ENCODE measurements around the gene SCUBE3. TPM values are rescaled to one million over a fixed set of nuclear protein-coding genes. Genes with fewer than 3 reads are reported as not detected.

Gene SCUBE3
- total RNA-seq, 5 donors from 2014 or later (not counting 1 experiment from before 2014, with no cell fraction given): 0.03 to 0.14 (median 0.08) TPM; not detected in 1

- peaks cover 21 to 56% of the 10 kb centered on the region in 2 experiments for H3K27me3 ChIP-seq (replicated peaks in 1 of 2; ENCODE audit: control insufficient read depth in 2 of 2, extremely low read depth in 1 of 2, insufficient read depth in 2 of 2, low read length in 1 of 2)
- WGBS (ENCODE audit: insufficient coverage): 76% methylated on average over 3 of the region's 17 CpGs
- Mint-ChIP-seq H3K9me3 (no peaks in the 10 kb centered on the region), H3K27ac (no peak overlapping the region), H3K4me3 (no peak overlapping the region), H3K27me3 (peaks cover 61% of the 10 kb centered on the region in 2 donors), H3K36me3 (peaks cover 4% of the 10 kb centered on the region), H3K4me1 (peaks cover 5 to 11% (median 6%) of the 10 kb centered on the region in 3 donors)
- H3K4me1 ChIP-seq (ENCODE audit: control insufficient read depth in 1 of 2, extremely low read depth in 1 of 2, insufficient read depth in 2 of 2, low read length in 2 of 2): peaks cover 2 to 15% of the 10 kb centered on the region in 2 experiments
- no peak overlapping the region for H3K27ac ChIP-seq (ENCODE audit: low read length)
- ATAC-seq (replicated peaks in 1 of 4) (no peak), DNase-seq (no peak)
- H3K9me3 ChIP-seq: no peaks in the 10 kb centered on the region
- no peaks in the 10 kb centered on the region for H3K36me3 ChIP-seq (ENCODE audit: control insufficient read depth in 2 of 2, extremely low read depth in 1 of 2, insufficient read depth in 1 of 2, low read length in 1 of 2)
- ChIA-PET CTCF (no interaction called here), POLR2A (no interaction called here)
- H3K4me3 ChIP-seq (ENCODE audit: control insufficient read depth in 1 of 2, extremely low read depth in 1 of 2, low read length in 1 of 2): no peak overlapping the region
These were observed 3.4 kb downstream of the SCUBE3 start for GRCh38 chr6:35216851-35217811.

GRCh38 chr6:35218021-35218420 lies 4.3 kb downstream of the SCUBE3 start:
- no peak overlapping the region for H3K4me3 ChIP-seq (ENCODE audit: control insufficient read depth in 1 of 2, extremely low read depth in 1 of 2, low read length in 1 of 2)
- H3K9me3 ChIP-seq: no peaks in the 10 kb centered on the region
- peaks cover 2 to 14% of the 10 kb centered on the region in 2 experiments for H3K4me1 ChIP-seq (ENCODE audit: control insufficient read depth in 1 of 2, extremely low read depth in 1 of 2, insufficient read depth in 2 of 2, low read length in 2 of 2)
- POLR2A ChIA-PET: no interaction called here
- H3K27ac ChIP-seq (ENCODE audit: low read length): no peak overlapping the region
- Mint-ChIP-seq H3K27me3 (peaks cover 52% of the 10 kb centered on the region in 2 donors), H3K9me3 (no peaks in the 10 kb centered on the region), H3K4me3 (no peak overlapping the region), H3K36me3 (peaks cover 4% of the 10 kb centered on the region), H3K4me1 (peaks cover 3 to 8% (median 4%) of the 10 kb centered on the region in 3 donors), H3K27ac (peak overlapping the region in 1 of 2 donors; percentile 0)
- H3K36me3 ChIP-seq (ENCODE audit: control insufficient read depth in 2 of 2, extremely low read depth in 1 of 2, insufficient read depth in 1 of 2, low read length in 1 of 2): no peaks in the 10 kb centered on the region
- ATAC-seq (replicated peaks in 1 of 4): no peak
- WGBS (ENCODE audit: insufficient coverage): 44% methylated on average over 3 of the region's 4 CpGs
- CTCF ChIA-PET: no interaction called here
- no peak for DNase-seq
- peaks cover 15 to 54% of the 10 kb centered on the region in 2 experiments for H3K27me3 ChIP-seq (replicated peaks in 1 of 2; ENCODE audit: control insufficient read depth in 2 of 2, extremely low read depth in 1 of 2, insufficient read depth in 2 of 2, low read length in 1 of 2)

GRCh38 chr6:35218456-35218855 lies 4.7 kb downstream of the SCUBE3 start:
- Histone ChIP-seq H3K4me3 (ENCODE audit: control insufficient read depth in 1 of 2, extremely low read depth in 1 of 2, low read length in 1 of 2) (no peak overlapping the region), H3K4me1 (ENCODE audit: control insufficient read depth in 1 of 2, extremely low read depth in 1 of 2, insufficient read depth in 2 of 2, low read length in 2 of 2) (peaks cover 2 to 10% of the 10 kb centered on the region in 2 experiments), H3K9me3 (no peaks in the 10 kb centered on the region), H3K27ac (ENCODE audit: low read length) (no peak overlapping the region), H3K36me3 (ENCODE audit: control insufficient read depth in 2 of 2, extremely low read depth in 1 of 2, insufficient read depth in 1 of 2, low read length in 1 of 2) (no peaks in the 10 kb centered on the region), H3K27me3 (replicated peaks in 1 of 2; ENCODE audit: control insufficient read depth in 2 of 2, extremely low read depth in 1 of 2, insufficient read depth in 2 of 2, low read length in 1 of 2) (peaks cover 12 to 49% of the 10 kb centered on the region in 2 experiments)
- peaks cover 0 to 4% (median 0%) of the 10 kb centered on the region in 3 donors for H3K4me1 Mint-ChIP-seq
- ChIA-PET POLR2A (no interaction called here), CTCF (interaction anchor here in 1 of 2 donors (0.6 kb wide), 1 partner anchor 13 kb away, joined by 6 read pairs; no protein-coding TSS in a partner anchor)
- H3K36me3 Mint-ChIP-seq: peaks cover 4% of the 10 kb centered on the region
- peaks cover 48% of the 10 kb centered on the region in 2 donors for H3K27me3 Mint-ChIP-seq
- no peak for DNase-seq
- no peaks in the 10 kb centered on the region for H3K9me3 Mint-ChIP-seq
- no peak for ATAC-seq (replicated peaks in 1 of 4)
- no peak overlapping the region for H3K27ac Mint-ChIP-seq
- no CpG with 5 or more reads among the region's 4 CpGs for WGBS (ENCODE audit: insufficient coverage)
- no peak overlapping the region for H3K4me3 Mint-ChIP-seq

- Mint-ChIP-seq H3K9me3 (no peaks in the 10 kb centered on the region), H3K4me3 (no peak overlapping the region), H3K36me3 (peaks cover 4% of the 10 kb centered on the region), H3K4me1 (peaks cover 0 to 1% (median 0%) of the 10 kb centered on the region in 3 donors), H3K27ac (no peak overlapping the region), H3K27me3 (peaks cover 46 to 48% of the 10 kb centered on the region in 2 donors)
- Histone ChIP-seq H3K4me1 (ENCODE audit: control insufficient read depth in 1 of 2, extremely low read depth in 1 of 2, insufficient read depth in 2 of 2, low read length in 2 of 2) (no peaks in the 10 kb centered on the region), H3K27ac (ENCODE audit: low read length) (no peak overlapping the region), H3K36me3 (ENCODE audit: control insufficient read depth in 2 of 2, extremely low read depth in 1 of 2, insufficient read depth in 1 of 2, low read length in 1 of 2) (no peaks in the 10 kb centered on the region), H3K9me3 (no peaks in the 10 kb centered on the region), H3K4me3 (ENCODE audit: control insufficient read depth in 1 of 2, extremely low read depth in 1 of 2, low read length in 1 of 2) (no peak overlapping the region), H3K27me3 (replicated peaks in 1 of 2; ENCODE audit: control insufficient read depth in 2 of 2, extremely low read depth in 1 of 2, insufficient read depth in 2 of 2, low read length in 1 of 2) (peaks cover 9 to 38% of the 10 kb centered on the region in 2 experiments)
- CTCF ChIA-PET: interaction anchor here in 1 of 2 donors (1.3 kb wide), 1 partner anchor 14 kb away, joined by 3 read pairs; no protein-coding TSS in a partner anchor
- no peak for ATAC-seq (replicated peaks in 1 of 4)
- no peak for DNase-seq
- POLR2A ChIA-PET: no interaction called here
- WGBS (ENCODE audit: insufficient coverage): no CpG with 5 or more reads among the region's 4 CpGs
These were observed 6.0 kb downstream of the SCUBE3 start for GRCh38 chr6:35219683-35220326.

- Histone ChIP-seq H3K36me3 (ENCODE audit: control insufficient read depth in 2 of 2, extremely low read depth in 1 of 2, insufficient read depth in 1 of 2, low read length in 1 of 2) (no peaks in the 10 kb centered on the region), H3K4me3 (ENCODE audit: control insufficient read depth in 1 of 2, extremely low read depth in 1 of 2, low read length in 1 of 2) (no peak overlapping the region), H3K27me3 (replicated peaks in 1 of 2; ENCODE audit: control insufficient read depth in 2 of 2, extremely low read depth in 1 of 2, insufficient read depth in 2 of 2, low read length in 1 of 2) (peaks cover 7 to 29% of the 10 kb centered on the region in 2 experiments), H3K27ac (ENCODE audit: low read length) (no peak overlapping the region), H3K9me3 (no peaks in the 10 kb centered on the region), H3K4me1 (ENCODE audit: control insufficient read depth in 1 of 2, extremely low read depth in 1 of 2, insufficient read depth in 2 of 2, low read length in 2 of 2) (no peaks in the 10 kb centered on the region)
- H3K9me3 Mint-ChIP-seq: no peaks in the 10 kb centered on the region
- no peak overlapping the region for H3K27ac Mint-ChIP-seq
- peaks cover 37 to 47% of the 10 kb centered on the region in 2 donors for H3K27me3 Mint-ChIP-seq
- no CpG with 5 or more reads among the region's 1 CpG for WGBS (ENCODE audit: insufficient coverage)
- ChIA-PET CTCF (no interaction called here), POLR2A (no interaction called here)
- no peak overlapping the region for H3K4me3 Mint-ChIP-seq
- peaks cover 4% of the 10 kb centered on the region for H3K36me3 Mint-ChIP-seq
- no peak for DNase-seq
- H3K4me1 Mint-ChIP-seq: no peaks in the 10 kb centered on the region
- ATAC-seq (replicated peaks in 1 of 4): no peak
These were observed 7.0 kb downstream of the SCUBE3 start for GRCh38 chr6:35220711-35221110.

GRCh38 chr6:35223396-35223795 lies 9.6 kb downstream of the SCUBE3 start:
- no peaks in the 10 kb centered on the region for H3K9me3 Mint-ChIP-seq
- no peak for DNase-seq
- CTCF ChIA-PET: no interaction called here
- Histone ChIP-seq H3K4me1 (ENCODE audit: control insufficient read depth in 1 of 2, extremely low read depth in 1 of 2, insufficient read depth in 2 of 2, low read length in 2 of 2) (no peaks in the 10 kb centered on the region), H3K9me3 (no peaks in the 10 kb centered on the region), H3K4me3 (ENCODE audit: control insufficient read depth in 1 of 2, extremely low read depth in 1 of 2, low read length in 1 of 2) (no peak overlapping the region), H3K27me3 (replicated peaks in 1 of 2; ENCODE audit: control insufficient read depth in 2 of 2, extremely low read depth in 1 of 2, insufficient read depth in 2 of 2, low read length in 1 of 2) (peaks cover 0 to 14% of the 10 kb centered on the region in 2 experiments), H3K36me3 (ENCODE audit: control insufficient read depth in 2 of 2, extremely low read depth in 1 of 2, insufficient read depth in 1 of 2, low read length in 1 of 2) (no peaks in the 10 kb centered on the region), H3K27ac (ENCODE audit: low read length) (no peak overlapping the region)
- H3K4me3 Mint-ChIP-seq: no peak overlapping the region
- WGBS (ENCODE audit: insufficient coverage): 40% methylated on average over 1 of the region's 2 CpGs
- H3K27ac Mint-ChIP-seq: no peak overlapping the region
- no peaks in the 10 kb centered on the region for H3K4me1 Mint-ChIP-seq
- no peaks in the 10 kb centered on the region for H3K36me3 Mint-ChIP-seq
- POLR2A ChIA-PET: no interaction called here
- ATAC-seq (replicated peaks in 1 of 4): no peak
- H3K27me3 Mint-ChIP-seq: peaks cover 13 to 21% of the 10 kb centered on the region in 2 donors
